ENCODE measurements around the gene GALNT10. TPM values are rescaled to one million over a fixed set of nuclear protein-coding genes. Genes with fewer than 3 reads are reported as not detected.

GALNT10 gene
- total RNA-seq, 4 donors from 2014 or later, result 17.2 to 28.6 (median 21.1) TPM

DNA sequence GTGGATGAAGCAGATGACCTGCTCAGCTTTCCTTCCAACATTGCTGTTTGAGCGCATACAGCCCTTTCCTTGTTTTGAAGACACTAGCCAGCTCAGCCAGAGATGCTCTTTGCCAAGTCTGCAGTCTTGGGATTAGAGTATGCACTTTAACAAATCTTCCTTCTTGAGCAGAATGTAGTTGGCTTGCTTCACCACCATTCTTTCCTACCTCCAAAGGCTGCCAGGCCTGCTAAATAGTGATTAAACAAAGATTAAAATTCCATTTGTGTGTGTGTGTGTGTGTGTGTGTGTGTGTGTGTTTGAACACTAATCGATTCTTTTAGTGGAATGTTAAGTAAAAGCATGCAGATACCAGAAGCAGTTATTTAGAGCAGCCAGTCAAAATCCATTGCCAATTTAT is 97.6 kb downstream of the GALNT10 start:
- TF ChIP-seq, protein P1, sequence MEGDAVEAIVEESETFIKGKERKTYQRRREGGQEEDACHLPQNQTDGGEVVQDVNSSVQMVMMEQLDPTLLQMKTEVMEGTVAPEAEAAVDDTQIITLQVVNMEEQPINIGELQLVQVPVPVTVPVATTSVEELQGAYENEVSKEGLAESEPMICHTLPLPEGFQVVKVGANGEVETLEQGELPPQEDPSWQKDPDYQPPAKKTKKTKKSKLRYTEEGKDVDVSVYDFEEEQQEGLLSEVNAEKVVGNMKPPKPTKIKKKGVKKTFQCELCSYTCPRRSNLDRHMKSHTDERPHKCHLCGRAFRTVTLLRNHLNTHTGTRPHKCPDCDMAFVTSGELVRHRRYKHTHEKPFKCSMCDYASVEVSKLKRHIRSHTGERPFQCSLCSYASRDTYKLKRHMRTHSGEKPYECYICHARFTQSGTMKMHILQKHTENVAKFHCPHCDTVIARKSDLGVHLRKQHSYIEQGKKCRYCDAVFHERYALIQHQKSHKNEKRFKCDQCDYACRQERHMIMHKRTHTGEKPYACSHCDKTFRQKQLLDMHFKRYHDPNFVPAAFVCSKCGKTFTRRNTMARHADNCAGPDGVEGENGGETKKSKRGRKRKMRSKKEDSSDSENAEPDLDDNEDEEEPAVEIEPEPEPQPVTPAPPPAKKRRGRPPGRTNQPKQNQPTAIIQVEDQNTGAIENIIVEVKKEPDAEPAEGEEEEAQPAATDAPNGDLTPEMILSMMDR (IDR thresholded peaks at IDR 0.05; ENCODE audit: low read depth), result no peak

DNA sequence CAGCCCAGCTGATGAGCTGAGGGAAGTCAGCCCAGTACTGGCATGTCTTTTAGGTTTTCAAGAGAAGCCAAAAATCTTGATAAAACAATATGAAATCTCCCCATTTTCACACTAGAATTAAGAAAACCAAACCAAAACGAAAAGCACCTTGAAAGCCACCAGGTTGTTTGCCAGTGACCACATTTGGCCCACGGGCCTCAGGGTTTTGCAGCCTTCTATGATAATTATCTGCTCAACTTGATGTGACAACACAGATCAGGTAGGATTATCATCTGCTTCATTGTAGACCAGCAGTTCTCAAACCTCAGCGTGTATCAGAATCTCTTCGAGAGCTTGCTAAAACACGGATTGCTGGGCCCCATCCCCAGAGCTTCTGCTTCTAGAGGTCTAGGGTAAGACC is 101.4 kb downstream of the GALNT10 start:
- TF ChIP-seq, protein P1 (IDR thresholded peaks at IDR 0.05; ENCODE audit: low read depth), result no peak

DNA sequence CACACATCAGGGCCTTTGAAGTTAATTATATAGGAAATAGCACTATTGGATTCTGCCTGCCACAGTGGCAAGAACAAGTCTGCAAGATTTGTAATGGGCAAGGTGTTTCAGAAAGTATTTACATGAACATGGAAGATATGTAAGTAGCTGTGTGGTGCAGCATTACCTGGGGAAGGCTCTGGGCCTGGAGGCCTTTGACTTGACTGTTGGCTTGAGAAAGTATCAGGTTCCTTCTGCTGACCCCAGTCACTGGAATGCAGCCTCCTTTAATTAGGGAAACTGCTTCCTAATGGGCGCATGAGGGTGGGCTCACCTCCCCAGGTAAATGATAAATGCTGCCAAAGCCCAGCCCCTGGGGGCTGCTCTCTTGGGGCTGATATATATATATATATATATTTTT is 102.7 kb downstream of the GALNT10 start:
- TF ChIP-seq, protein P1 (IDR thresholded peaks at IDR 0.05; ENCODE audit: low read depth), result no peak

DNA sequence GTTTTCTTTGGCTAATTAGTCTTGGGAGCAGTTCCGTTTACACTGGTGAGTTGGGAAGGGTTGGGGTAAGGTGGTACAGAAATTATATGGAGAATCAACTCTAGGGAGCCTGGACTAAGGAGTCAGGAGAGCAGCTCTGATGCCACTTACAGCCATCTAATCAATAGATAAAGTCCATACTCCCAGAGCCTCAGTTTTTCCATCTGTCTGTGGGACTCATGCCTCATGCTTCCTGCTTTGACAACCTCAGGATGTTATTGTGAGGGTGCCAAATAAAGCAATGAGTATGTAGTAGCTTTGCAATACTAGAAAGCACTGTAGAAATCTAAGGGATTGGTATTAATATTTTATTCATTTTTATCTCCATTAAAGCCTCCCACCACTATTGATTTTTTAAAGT is 105.0 kb downstream of the GALNT10 start:
- TF ChIP-seq, protein P1 (IDR thresholded peaks at IDR 0.05; ENCODE audit: low read depth), result no peak

DNA sequence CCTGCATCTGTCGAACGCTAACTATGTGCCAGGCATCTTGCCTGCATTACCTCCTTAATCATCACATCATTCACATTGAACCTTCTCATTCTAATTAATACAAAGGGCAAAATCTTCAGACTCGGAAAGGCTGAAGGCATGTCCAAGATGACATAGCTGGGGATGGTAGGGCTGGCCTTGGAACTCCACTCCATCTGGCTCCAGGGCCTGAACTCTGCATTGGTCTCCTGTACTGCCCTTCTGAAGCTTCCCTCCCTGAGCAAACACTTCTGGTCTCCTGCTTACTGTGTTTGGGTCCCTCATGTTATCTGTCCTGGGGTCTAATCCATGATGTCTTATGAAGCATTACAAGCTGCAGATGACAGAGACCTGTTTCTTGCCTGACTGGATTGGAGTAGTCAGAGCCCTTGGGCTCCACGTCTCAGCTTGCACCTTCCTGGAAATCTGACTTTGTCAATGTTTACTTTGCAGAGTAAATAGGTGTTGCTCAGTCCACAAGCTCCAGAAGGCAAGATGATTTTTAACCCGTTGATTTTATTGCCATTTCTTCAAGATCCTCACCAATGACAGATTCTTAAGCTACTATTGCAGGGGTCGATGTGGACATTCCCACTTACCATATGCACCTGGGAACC is 106.1 kb downstream of the GALNT10 start:
- TF ChIP-seq, protein P1 (IDR thresholded peaks at IDR 0.05; ENCODE audit: low read depth), result no peak

DNA sequence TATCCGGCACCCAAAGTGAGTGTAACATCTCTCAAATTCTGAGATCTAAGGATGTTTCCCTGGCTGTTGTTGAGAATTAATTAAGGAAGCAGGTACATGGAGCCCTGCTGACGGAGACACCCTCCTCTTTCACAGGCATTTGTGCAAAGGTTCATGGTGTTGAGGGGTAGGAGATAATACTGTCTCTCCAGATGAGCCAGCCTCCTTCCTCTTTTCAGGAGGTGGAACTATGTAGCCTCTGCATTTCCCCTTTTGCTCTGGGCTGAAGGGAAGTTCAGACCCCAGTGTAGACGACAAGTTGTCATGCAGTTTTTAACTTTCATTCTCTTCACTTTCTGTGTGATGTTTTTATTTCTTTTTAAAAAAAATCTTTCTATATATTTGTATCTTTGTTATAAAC is 107.5 kb downstream of the GALNT10 start:
- TF ChIP-seq, protein P1 (IDR thresholded peaks at IDR 0.05; ENCODE audit: low read depth), result no peak

DNA sequence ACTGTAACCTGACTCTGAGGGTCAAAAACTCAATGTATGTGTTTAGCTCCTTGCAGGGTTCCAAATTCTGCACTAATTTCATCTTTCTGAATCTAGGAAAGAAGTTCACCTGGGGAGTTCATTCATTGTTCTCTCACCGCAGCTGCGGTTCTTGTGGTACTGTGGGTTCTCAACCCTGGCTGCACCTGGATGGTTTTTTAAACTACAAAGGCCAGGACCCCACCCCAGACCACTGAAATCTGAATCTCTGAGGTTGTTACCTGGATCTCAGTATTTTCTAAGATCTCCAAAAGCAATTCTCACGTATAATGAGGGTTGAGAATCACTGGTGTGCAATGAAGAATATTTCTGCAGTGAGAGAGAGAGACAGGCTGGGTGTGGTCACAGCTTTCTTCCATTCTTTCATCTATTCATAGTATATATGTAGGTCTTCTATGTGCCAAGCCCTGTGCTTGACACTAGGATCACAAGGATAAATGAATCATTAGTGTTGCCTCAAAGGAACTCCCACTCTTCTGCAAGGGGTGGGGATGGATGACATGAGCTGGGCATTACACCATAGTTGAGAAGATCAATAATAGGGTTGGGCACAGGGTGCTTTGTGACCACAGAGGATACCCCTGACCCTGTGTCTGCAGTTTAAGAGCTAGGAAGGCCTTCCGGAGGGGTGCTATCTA is 109.8 kb downstream of the GALNT10 start:
- TF ChIP-seq, protein P1 (IDR thresholded peaks at IDR 0.05; ENCODE audit: low read depth), result no peak

Data from subcutaneous adipose tissue (tissue), 4 donors.